ENCODE results near the gene INTU.
"Not testable (repeated sequence)": the region's sequence is repeated elsewhere in the genome, so short reads cannot be mapped to it uniquely, and the experiment has no call there.

INTU gene

GRCh38 chr4:127632420-127633403 lies at the start of gene INTU:
INTU (plus strand) TSS chr4:127632957; CDS start chr4:127633035, 78 bp downstream.
- DNase-seq (ENCODE audit: low spot score) = peak; percentile 94

DNA sequence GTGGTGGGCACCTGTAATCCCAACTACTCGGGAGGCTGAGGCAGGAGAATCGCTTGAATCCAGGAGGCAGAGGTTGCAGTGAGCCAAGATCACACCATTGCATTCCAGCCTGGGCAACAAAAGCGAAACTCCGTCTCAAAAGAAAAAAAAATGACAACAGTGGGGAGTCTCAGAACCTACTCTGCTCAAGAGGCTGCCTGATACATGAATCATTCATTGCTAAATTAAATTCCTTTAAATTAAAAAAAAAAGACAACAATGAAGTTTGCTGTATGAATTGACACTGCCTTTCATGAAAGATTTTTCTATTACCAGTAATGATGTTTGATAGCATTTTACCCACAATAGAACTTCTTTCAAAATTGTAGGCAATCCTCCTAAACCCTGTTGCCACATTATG lies 46.3 kb upstream of the INTU start:
- DNase-seq (ENCODE audit: low spot score) = not testable (repeated sequence)

GRCh38 chr4:127586922-127587571 lies 45.7 kb upstream of the INTU start:
- peak; percentile 26 for DNase-seq (ENCODE audit: low spot score)

DNA sequence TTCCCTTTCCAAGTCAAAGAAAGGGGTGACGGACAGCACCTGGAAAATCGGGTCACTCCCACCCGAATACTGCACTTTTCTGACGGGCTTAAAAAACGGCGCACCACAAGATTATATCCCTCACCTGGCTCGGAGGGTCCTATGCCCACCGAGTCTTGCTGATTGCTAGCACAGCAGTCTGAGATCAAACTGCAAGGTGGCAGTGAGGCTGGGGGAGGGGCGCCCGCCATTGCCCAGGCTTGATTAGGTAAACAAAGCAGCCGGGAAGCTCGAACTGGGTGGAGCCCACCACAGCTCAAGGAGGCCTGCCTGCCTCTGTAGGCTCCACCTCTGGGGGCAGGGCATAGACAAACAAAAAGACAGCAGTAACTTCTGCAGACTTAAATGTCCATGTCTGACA lies 43.6 kb upstream of the INTU start:
- not testable (repeated sequence) for DNase-seq (ENCODE audit: low spot score)

DNA sequence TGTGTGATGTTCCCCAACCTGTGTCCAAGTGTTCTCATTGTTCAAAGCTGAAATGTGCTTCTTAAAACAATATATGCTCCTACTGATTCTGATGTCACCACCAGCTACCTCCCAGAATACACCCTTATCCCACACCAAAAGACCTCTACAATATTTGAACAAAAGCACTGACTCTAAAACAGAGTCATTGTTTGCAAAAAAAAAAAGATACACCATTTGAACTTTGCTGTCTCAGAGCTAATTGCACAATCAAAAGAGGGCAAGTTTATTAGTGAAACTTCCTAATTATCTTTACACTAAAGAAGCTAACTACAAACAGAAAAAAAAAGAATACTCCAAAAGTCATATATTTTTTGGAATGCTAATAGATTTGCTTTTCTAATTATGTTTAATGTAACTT lies 34.1 kb upstream of the INTU start:
- DNase-seq (ENCODE audit: low spot score) = no peak

DNA sequence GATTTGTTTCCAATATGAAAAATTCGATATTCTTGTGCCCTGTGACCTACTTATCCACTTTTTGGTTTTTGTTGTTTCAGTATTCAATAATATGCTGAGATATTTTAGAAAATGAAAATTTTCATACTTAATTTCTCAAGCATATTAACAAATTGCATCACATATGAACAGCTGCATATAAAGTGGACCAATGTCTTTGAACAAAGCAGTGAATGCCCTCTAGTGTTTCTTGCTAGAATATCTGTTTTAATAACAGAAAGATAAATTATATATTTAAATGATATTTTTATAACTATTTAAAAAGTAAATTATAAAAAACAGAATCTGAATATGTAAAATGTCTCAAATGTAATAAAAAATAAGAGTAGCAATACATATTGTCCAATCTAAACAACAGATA lies 31.7 kb upstream of the INTU start:
- no peak for DNase-seq (ENCODE audit: low spot score)

GRCh38 chr4:127604949-127605709 lies 27.6 kb upstream of the INTU start:
- peak; percentile 34 for DNase-seq (ENCODE audit: low spot score)

- DNase-seq (ENCODE audit: low spot score) = no peak
Measured at GRCh38 chr4:127606823-127607222, 25.9 kb upstream of the INTU start.

- no peak for DNase-seq (ENCODE audit: low spot score)
Measured at GRCh38 chr4:127609484-127609883, 23.3 kb upstream of the INTU start.

- no peak for DNase-seq (ENCODE audit: low spot score)
Measured at GRCh38 chr4:127610488-127610887, 22.3 kb upstream of the INTU start.

DNA sequence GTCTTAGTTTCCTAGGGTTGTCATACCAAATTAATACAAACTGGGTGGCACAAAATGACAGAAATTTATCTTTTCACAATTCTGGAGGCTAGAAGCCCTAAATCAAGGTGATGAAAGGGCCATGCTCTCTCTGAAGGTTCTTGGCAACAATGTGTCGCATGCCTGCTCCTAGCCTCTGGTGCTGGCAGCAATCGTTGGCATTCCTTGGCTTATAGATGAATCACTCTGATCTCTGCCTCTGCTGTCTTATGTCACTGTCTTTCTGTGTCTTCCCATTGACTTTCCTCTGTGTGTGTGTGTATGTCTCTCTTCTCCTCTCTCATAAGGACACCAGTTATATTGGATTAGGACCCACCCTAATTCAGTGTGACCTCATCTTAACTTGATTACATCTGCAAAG lies 15.9 kb upstream of the INTU start:
- DNase-seq (ENCODE audit: low spot score) = no peak

- DNase-seq (ENCODE audit: low spot score) = no peak
Measured at GRCh38 chr4:127618427-127618826, 14.3 kb upstream of the INTU start.

DNA sequence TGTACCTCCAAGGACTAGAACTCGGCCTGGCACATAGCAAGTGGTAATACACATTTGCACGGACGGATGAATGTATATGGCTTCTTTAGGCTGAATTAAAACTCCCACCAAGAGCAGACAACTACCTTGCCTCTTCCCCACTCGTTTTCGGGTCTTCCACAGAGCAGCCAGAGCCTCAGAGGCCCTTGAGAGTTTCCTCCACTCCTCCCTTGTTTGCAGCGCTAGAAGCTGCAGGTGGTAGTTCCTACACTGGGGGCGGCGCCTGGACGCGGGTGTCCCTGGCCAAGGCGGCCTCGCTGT lies 10.2 kb upstream of the INTU start:
- no peak for DNase-seq (ENCODE audit: low spot score)

DNA sequence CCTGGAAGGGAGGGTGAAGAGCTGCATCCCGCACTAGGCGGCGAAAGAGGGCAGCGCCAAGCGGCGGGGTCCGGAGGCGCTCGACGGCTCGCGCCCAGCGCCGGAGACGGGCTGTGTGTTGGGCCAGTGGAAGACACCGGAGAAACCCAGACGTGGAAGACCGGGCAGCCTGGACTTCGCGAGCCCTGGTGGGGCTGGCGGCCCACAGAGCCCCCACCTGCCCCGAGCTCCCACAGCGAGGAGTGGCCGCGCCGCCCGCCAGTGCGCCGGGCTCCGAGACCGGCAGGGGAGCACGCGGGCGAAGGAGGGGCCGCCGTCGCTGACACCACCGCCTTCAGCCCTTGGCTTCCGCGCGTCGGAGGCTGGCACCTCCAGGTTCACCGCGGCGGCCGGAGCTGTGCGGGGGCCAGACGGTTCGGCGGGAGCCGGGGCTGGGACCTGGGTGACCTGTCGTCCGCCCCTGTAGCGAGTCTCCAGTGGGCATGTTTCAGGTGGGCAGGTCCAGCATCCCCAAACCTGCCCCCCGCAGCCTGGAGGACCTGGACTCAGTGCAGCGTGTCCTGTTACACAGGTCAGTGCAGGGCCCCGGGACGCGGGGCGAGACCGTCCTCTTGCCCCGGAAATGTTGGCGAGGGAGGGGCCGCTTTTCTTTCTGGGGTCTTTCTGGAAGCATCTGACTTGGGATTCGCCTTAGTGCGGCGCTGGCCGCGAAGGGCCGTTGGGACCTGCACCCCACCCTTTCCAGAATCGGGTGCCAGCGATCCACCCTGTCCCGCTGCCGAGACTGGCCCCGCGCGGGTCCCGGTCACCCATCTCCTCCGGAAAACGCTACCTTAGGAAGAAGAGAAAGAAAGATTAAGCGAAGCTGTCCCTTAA lies 9.6 kb upstream of the INTU start:
- DNase-seq (ENCODE audit: low spot score) = peak; percentile 8

DNA sequence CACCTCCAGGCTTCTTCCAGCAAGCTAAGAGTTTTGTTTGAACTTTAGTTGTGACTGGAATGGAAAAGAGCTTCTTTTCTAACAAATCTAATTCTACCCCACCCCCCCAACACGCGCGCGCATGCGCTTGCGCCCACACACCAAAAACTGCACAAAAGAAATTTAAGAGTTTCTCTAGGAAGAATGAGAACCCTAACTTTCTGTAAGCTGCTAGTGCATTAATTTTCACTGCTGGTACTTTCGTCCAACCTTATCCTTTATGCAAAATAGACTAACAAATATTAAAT lies 9.0 kb upstream of the INTU start:
- no peak for DNase-seq (ENCODE audit: low spot score)

GRCh38 chr4:127624173-127624572 lies 8.6 kb upstream of the INTU start:
- no peak for DNase-seq (ENCODE audit: low spot score)

DNA sequence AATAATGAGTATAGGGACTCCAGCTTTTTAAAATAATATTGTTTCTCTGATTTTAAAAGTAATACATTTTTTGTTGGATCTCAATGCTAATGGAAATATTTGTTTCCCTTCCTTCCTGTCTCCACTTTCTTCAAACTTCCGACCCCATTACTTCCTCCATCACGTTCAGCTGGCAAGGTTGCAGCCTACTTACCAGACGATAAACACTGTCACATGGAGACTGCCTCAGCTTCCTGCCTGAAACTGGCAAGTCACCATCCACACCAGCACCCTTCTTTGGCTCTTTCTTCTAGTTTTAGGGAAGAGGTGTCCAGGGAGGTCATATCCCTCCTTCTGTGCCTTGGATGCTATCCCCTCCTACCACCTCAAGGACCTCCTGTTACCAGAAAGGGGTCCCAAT lies 3.4 kb upstream of the INTU start:
- DNase-seq (ENCODE audit: low spot score) = peak; percentile 37

DNA sequence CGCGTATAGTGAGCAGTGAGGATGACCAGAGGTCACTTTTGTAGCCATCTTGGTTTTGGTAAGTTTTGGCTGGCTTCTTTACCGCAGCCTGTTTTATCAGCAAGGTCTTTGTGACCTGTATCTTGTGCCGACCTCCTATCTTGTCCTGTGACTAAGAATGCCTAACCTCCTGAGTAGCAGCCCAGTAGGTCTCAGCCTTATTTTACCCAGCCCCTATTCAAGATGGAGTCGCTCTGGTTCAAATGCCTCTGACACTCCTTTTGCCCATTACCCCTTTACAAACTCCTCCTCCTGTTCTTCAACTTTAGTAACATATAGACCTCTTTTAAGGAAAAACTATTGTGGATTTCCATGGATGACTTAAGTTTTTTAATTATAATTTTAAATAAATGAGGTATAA lies 2.6 kb upstream of the INTU start:
- DNase-seq (ENCODE audit: low spot score) = no peak

- peak; percentile 72 for DNase-seq (ENCODE audit: low spot score)
Measured at GRCh38 chr4:127631420-127631819, 1.3 kb upstream of the INTU start.

GRCh38 chr4:127634181-127634580 lies 1.4 kb downstream of the INTU start:
- no peak for DNase-seq (ENCODE audit: low spot score)

DNA sequence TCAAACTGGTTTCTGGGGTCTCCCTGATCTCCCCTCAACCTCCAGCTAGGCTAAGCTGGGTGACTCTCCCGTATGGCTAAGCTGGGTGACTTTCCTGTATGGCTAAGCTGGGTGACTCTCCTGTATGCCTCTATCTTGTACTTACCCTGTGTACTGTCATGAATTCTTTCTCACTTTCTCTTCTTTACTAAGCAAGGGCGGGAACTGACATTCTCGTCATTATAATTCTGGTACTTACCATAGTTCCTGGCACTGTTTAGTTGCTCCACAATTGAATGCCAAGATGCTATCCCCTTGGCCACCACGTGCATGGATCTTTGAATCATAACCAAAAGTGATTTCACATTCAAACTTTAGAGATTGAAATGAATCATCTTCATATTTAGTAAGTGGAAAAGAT lies 8.8 kb downstream of the INTU start:
- DNase-seq (ENCODE audit: low spot score) = no peak

- no peak for DNase-seq (ENCODE audit: low spot score)
Measured at GRCh38 chr4:127642169-127642568, 9.4 kb downstream of the INTU start.
